Prostate gland (tissue), 2 donors: ENCODE data around the gene LIN28A. TPM values are rescaled to one million over a fixed set of nuclear protein-coding genes. Genes with fewer than 3 reads are reported as not detected.

ENCODE experiments used
- DNase-seq: peaks from one replicate; pipeline ENCODE4 v3.0.0-alpha.2; 2019; ENCODE audit warnings: low spot score
- H3K27ac ChIP-seq, 2 donors: fragments of 200-600 bp; sonication (generic); 2 replicates each; pipeline ENCODE4 v1.5.1; 2017 to 2019
- H3K27me3 ChIP-seq: fragments of 200-600 bp; sonication (generic); replicated peaks from 2 replicates; pipeline ENCODE4 v1.5.1; 2019; ENCODE audit not compliant: insufficient read depth
- H3K36me3 ChIP-seq, 2 donors: fragments of 200-600 bp; sonication (generic); 1 replicate in 1 of 2; 2 replicates in 1 of 2; pipeline versions ENCODE4 v1.5.1 to v1.8.1; 2017 to 2019
- H3K4me1 ChIP-seq: fragments of 200-600 bp; sonication (generic); replicated peaks from 2 replicates; pipeline ENCODE4 v1.5.1; 2019
- H3K4me3 ChIP-seq, 2 donors: fragments of 200-600 bp; sonication (generic); 2 replicates each; pipeline ENCODE4 v1.5.1; 2017 to 2019
- H3K9me3 ChIP-seq: fragments of 200-600 bp; sonication (generic); 2 replicates; pipeline ENCODE4 v1.5.1; 2017
- CTCF ChIP-seq, 4 experiments: fragments of 200-600 bp in 2 of 4; fragments of 450-650 bp in 2 of 4; sonication (generic) in 2 of 4; IDR thresholded peaks; 1 replicate in 3 of 4; 2 replicates in 1 of 4; pipeline ENCODE4 v1.5.1; 2016 to 2019; ENCODE audit warnings: antibody characterized with exemption in 4 of 4, mild to moderate bottlenecking in 2 of 4, moderate library complexity in 2 of 4
- POLR2A ChIP-seq: fragments of 450-650 bp; IDR thresholded peaks from one replicate; pipeline ENCODE4 v1.6.1; 2016; ENCODE audit warnings: antibody characterized with exemption, mild to moderate bottlenecking
- POLR2AphosphoS5 ChIP-seq: sonication (generic); formaldehyde crosslinking; IDR thresholded peaks from one replicate; pipeline ENCODE4 v1.6.1; 2017; ENCODE audit warnings: antibody characterized with exemption
- WGBS: methylation state at CpG from one replicate; pipeline ENCODE4 v1.1.5; 2018; 5-methylcytosine and 5-hydroxymethylcytosine counted together
- intact Hi-C: fragments of 100-400 bp; cut with DNase I; formaldehyde crosslinking; loops from one replicate; pipeline ENCODE4 v1.14.2; 2022
- total RNA-seq, 2 donors: library from RNA; depleted of rRNA; stranded (reverse); fragments of >200 nt; gene quantifications; one replicate each; pipeline ENCODE4 v1.1.0, GENCODE V29; 2016

Gene LIN28A
- total RNA-seq, 2 donors from 2014 or later = 0.17 TPM; not detected in 1

- DNase-seq = no peak
- Histone ChIP-seq H3K27me3 (no peaks in the 10 kb centered on the region), H3K36me3 (no peaks in the 10 kb centered on the region), H3K27ac (no peak overlapping the region), H3K4me1 (no peaks in the 10 kb centered on the region), H3K9me3 (no peaks in the 10 kb centered on the region), H3K4me3 (no peak overlapping the region)
- intact Hi-C loops = no loop called here
- 77% methylated on average over 3 of the region's 3 CpGs for WGBS
- no peak for TF ChIP-seq CTCF (IDR thresholded peaks at IDR 0.05)
- TF ChIP-seq POLR2AphosphoS5 = no peak
- no peak for TF ChIP-seq POLR2A
These were observed 11.6 kb upstream of the LIN28A start for GRCh38 chr1:26399034-26399433.

GRCh38 chr1:26401891-26402290, 8.7 kb upstream of the LIN28A start:
- Histone ChIP-seq H3K27me3 (no peaks in the 10 kb centered on the region), H3K4me3 (no peak overlapping the region), H3K27ac (no peak overlapping the region), H3K9me3 (no peaks in the 10 kb centered on the region), H3K4me1 (no peaks in the 10 kb centered on the region), H3K36me3 (no peaks in the 10 kb centered on the region)
- intact Hi-C loops = no loop called here
- no peak for DNase-seq
- TF ChIP-seq POLR2AphosphoS5 = no peak
- no peak for TF ChIP-seq CTCF (IDR thresholded peaks at IDR 0.05)
- no peak for TF ChIP-seq POLR2A
- 49% methylated on average over 3 of the region's 3 CpGs for WGBS

- intact Hi-C loops = no loop called here
- H3K27me3 ChIP-seq = no peaks in the 10 kb centered on the region
- WGBS = 31% methylated on average over 4 of the region's 4 CpGs
- H3K27ac ChIP-seq = no peak overlapping the region
- TF ChIP-seq CTCF (IDR thresholded peaks at IDR 0.05) (no peak), POLR2A (no peak), POLR2AphosphoS5 (no peak)
- H3K4me1 ChIP-seq = no peaks in the 10 kb centered on the region
- H3K4me3 ChIP-seq = no peak overlapping the region
- no peaks in the 10 kb centered on the region for H3K9me3 ChIP-seq
- no peak for DNase-seq
- H3K36me3 ChIP-seq = no peaks in the 10 kb centered on the region
These were observed 7.0 kb upstream of the LIN28A start for GRCh38 chr1:26403656-26404055.

- H3K36me3 ChIP-seq = no peaks in the 10 kb centered on the region
- no peak for TF ChIP-seq CTCF (IDR thresholded peaks at IDR 0.05)
- TF ChIP-seq POLR2AphosphoS5 = no peak
- TF ChIP-seq POLR2A = no peak
- intact Hi-C loops = no loop called here
- no peak for DNase-seq
- H3K27me3 ChIP-seq = peaks cover 5% of the 10 kb centered on the region
- no peaks in the 10 kb centered on the region for H3K9me3 ChIP-seq
- WGBS = 75% methylated on average over 2 of the region's 2 CpGs
- H3K4me1 ChIP-seq = no peaks in the 10 kb centered on the region
- no peak overlapping the region for H3K4me3 ChIP-seq
- H3K27ac ChIP-seq = no peak overlapping the region
These were observed 6.0 kb upstream of the LIN28A start for GRCh38 chr1:26404641-26405040.

- Histone ChIP-seq H3K27ac (no peak overlapping the region), H3K9me3 (no peaks in the 10 kb centered on the region), H3K27me3 (peaks cover 7% of the 10 kb centered on the region), H3K4me3 (no peak overlapping the region), H3K36me3 (no peaks in the 10 kb centered on the region), H3K4me1 (no peaks in the 10 kb centered on the region)
- WGBS = 72% methylated on average over 7 of the region's 7 CpGs
- no peak for TF ChIP-seq CTCF (IDR thresholded peaks at IDR 0.05)
- TF ChIP-seq POLR2AphosphoS5 = no peak
- no peak for TF ChIP-seq POLR2A
- intact Hi-C loops = no loop called here
- DNase-seq = no peak
These were observed 5.2 kb upstream of the LIN28A start for GRCh38 chr1:26405281-26405915.
